Adipose tissue (tissue), 3 donors: ENCODE results near the gene ARCN1. TPM values are rescaled to one million over a fixed set of nuclear protein-coding genes. Genes with fewer than 3 reads are reported as not detected.

Source experiments
- H3K27ac ChIP-seq: one replicate; pipeline ENCODE4 v1.5.1; 2013; ENCODE audit warnings: low read depth, low read length
- whole genome bisulfite sequencing, 3 donors: extraction: QIAGEN DNeasy Blood & Tissue Kit; methylation state at CpG; one replicate each; pipeline ENCODE4 v1.1.7; 2013; 5-methylcytosine and 5-hydroxymethylcytosine counted together
- polyA plus RNA-seq, 3 donors: library from polyadenylated mRNA; stranded (reverse); fragments of 200-250 nt; gene quantifications; one replicate each; pipeline ENCODE4 v1.2.3, GENCODE V29; 2013
- donor health status: healthy with polysubstance abuse.
- donor health status: Bipolar disorder and iron deficiency.
- donor health status: healthy.

The ARCN1 gene
- 10 to 100 TPM; 73.5 to 82.1 (median 73.9) TPM for polyA plus RNA-seq

DNA sequence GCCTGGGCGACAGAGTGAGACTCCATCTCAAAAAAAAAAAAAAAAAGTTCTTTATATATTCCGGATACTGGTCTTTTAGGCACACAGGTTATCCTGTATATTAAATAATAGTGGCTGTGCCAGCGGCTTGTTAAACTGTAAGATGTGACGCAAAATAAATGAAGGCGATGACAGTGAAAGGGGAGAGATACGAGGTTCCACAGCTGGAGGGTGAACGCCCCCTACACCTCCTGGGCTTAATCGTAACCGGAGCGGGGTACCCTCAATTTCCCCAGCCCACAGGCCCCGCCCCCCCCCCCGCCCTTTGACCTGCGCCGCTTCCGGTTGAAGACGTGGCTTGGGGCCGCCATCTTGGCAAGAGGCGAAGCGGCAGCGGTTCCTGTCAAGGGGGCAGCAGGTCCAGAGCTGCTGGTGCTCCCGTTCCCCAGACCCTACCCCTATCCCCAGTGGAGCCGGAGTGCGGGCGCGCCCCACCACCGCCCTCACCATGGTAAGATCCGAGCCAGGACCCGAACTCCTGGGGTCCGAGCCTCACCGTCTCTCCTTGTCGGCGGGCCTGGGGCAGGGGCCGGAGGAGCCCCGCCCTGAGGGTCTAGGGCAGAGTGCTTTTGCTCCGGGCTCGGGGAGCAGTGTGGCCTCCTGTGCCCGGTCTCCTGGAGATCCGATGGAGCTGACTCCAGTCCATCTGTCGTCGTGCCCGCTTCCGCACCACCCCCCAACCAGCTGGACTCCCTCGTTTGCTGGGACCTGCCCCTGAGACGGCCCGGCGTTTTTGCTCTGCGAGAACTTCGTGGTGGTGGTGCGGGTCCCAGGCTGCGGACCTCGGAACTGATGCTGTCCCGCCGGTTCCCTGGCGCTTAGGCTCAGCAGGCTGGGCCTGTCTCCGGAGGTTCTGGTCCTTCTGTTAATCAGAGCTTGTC, at the start of gene ARCN1:
Gene ARCN1, plus strand, starts transcription at position 349 of the 920 bp plus-strand sequence. Its CDS starts 139 bp downstream, at position 488.
- WGBS, 3 donors = 0 to 1% (median 0%) methylated on average over 50 to 55 of the region's 55 CpGs
- H3K27ac ChIP-seq = peak within 1 kb of the TSS; percentile 97

DNA sequence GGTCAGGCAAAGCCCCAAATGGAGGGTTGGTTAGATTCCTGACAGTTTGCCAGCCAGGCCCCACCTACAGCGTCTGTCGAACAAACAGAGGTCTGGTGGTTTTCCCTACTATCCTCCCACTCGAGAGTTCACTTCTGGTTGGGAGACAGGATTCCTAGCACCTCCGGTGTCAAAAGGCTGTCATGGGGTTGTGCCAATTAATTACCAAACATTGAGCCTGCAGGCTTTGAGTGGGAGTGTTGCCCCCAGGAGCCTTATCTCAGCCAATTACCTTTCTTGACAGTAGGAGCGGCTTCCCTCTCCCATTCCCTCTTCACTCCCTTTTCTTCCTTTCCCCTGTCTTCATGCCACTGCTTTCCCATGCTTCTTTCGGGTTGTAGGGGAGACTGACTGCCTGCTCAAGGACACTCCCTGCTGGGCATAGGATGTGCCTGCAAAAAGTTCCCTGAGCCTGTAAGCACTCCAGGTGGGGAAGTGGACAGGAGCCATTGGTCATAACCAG, 49.6 kb upstream of the ARCN1 start:
- H3K27ac ChIP-seq = no peak overlapping the region
- 41 to 47% (median 45%) methylated on average over 6 of the region's 6 CpGs for WGBS, 3 donors

DNA sequence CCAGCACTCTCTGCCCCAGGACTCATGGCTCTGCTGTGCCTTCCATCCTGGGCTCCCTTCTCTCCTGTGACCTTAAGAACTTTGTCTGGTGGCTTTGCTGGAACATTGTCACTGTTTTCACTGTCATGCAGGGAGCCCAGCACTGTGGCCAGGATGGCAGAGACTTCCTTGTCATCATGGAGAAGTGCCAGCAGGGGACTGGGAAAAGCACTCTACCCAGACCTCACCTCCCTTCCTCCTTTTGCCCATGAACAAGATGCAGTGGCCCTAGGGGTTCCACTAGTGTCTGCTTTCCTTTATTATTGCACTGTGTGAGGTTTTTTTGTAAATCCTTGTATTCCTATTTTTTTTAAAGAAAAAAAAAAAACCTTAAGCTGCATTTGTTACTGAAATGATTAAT, 47.9 kb upstream of the ARCN1 start:
- H3K27ac ChIP-seq = no peak overlapping the region

DNA sequence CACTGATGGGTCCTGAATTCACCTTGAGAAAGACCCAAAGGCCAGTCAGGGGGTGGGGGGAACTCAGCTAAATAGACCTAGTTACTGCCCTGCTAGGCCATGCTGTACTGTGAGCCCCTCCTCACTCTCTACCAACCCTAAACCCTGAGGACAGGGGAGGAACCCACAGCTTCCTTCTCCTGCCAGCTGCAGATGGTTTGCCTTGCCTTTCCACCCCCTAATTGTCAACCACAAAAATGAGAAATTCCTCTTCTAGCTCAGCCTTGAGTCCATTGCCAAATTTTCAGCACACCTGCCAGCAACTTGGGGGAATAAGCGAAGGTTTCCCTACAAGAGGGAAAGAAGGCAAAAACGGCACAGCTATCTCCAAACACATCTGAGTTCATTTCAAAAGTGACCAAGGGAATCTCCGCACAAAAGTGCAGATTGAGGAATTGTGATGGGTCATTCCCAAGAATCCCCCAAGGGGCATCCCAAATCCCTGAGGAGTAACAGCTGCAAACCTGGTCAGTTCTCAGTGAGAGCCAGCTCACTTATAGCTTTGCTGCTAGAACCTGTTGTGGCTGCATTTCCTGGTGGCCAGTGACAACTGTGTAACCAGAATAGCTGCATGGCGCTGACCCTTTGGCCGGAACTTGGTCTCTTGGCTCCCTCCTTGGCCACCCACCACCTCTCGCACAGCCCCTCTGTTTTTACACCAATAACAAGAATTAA, 47.3 kb upstream of the ARCN1 start:
- 71 to 90% (median 72%) methylated on average over 6 of the region's 6 CpGs for WGBS, 3 donors
- H3K27ac ChIP-seq = no peak overlapping the region

DNA sequence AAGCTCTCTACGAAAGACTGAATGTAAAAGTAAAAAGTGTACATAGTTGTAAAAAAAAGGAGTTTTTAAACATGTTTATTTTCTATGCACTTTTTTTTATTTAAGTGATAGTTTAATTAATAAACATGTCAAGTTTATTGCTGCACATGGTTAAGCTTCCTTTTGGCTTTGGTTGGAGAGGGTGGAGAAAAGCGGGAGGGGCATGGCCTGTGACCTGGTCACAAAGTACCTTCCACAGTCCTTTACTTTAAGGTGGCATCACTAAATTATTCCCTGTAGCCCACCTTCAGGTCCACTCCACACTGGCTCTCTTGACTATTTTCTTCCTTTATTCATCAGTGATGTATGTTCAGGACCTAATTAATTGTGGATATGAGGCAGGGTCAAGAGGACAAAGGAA, 45.5 kb upstream of the ARCN1 start:
- H3K27ac ChIP-seq = no peak overlapping the region
- WGBS, 3 donors = 82 to 86% (median 84%) methylated on average over 2 of the region's 2 CpGs

DNA sequence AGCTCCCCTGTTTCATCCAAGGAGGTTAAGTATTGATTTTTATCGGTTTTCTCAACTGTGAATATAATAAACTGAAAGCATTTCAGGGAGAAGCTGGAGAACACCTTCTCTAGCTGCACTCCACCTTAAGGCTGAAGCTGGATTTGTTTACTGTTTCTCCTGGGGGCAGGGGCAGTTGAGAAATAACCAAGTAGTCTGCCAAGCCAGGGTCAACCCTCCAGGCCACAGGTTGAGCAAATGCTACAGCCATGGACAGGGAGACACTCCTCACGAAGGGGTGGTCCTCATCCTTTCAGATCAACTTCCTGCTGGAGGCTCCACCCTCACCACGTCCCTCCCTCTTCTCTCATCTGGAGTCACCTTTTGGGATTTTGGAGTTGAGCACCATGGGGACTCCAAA, 45.1 kb upstream of the ARCN1 start, which contains the start of gene TTC36:
Gene TTC36, plus strand, starts transcription at position 366 of the 400 bp plus-strand sequence. Its CDS starts 21 bp downstream, at position 387.
- no peak within 1 kb of the TSS for H3K27ac ChIP-seq
- 48 to 53% (median 53%) methylated on average over 3 of the region's 3 CpGs for WGBS, 3 donors

DNA sequence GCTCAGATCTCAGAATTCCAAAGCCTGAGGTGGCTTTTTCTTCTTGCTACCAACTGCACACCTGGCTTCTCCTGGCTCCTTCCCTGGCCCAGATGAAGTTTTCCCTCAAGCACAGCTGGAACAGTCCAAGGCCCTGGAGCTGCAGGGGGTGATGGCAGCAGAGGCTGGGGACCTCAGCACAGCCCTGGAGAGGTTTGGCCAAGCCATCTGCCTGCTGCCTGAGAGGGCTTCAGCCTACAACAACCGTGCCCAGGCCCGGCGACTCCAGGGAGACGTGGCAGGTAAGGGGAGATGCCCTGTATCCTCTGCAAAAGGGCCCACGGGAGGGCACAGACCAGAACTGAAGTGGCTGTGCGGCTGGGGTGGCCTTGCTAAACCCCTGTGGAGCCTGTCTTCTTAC, 43.7 kb upstream of the ARCN1 start:
- WGBS, 3 donors = 79 to 91% (median 89%) methylated on average over 6 of the region's 6 CpGs
- H3K27ac ChIP-seq = no peak overlapping the region

DNA sequence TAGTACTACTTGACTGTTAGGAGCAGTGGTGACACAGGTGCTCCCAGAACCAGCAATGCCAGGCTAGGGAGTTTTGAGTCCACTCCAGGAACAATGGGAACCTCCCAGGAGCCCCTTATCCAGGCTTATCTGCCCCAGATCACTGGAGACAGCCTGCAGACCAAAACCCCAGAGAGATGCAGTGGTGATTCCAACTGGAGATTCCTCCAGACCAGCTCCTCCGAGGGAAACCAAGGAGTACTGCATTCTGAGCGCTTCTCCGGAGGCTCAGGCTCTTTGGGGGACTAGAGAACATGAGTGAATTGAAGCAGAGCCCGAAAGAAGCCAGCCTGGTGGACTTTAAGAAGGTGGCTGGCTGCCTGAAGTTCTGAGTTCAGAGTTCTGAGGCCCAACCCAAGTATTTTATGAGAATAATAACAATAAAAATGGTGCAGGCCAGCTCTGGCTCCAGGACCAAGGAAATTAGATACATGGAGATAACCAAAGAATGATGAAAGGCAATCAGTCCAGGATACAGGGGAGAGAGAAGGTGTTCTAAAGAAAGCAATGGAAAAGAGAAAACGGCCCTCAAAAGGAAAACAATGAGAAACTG, 42.5 kb upstream of the ARCN1 start:
- H3K27ac ChIP-seq = no peak overlapping the region
- 58 to 80% (median 76%) methylated on average over 5 of the region's 5 CpGs for WGBS, 3 donors

DNA sequence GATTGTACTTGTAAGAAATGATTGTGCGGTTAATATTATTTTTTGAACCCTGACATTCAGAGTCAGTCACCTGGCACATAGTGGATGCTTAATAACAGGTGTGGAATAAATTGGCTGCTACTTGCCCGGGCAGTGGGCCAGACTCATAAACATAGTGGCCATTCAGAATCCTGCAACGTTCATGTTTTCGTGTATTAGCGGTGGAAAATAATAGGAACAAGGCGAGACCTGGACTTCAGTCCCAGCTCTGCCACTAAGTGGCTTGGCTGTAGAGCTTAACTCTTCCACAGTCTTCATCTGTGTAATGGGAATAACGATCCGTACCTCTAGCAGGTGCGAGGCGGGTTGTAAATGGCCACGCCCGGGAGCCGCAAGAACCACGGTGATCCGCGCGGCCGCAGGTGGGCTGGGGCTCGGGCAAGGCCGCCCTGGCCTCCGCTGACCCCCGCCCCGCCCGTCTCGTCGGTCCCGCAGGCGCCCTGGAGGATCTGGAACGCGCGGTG, 42.0 kb upstream of the ARCN1 start:
- H3K27ac ChIP-seq = no peak overlapping the region
- 2 to 5% (median 3%) methylated on average over 23 to 31 of the region's 31 CpGs for WGBS, 3 donors

DNA sequence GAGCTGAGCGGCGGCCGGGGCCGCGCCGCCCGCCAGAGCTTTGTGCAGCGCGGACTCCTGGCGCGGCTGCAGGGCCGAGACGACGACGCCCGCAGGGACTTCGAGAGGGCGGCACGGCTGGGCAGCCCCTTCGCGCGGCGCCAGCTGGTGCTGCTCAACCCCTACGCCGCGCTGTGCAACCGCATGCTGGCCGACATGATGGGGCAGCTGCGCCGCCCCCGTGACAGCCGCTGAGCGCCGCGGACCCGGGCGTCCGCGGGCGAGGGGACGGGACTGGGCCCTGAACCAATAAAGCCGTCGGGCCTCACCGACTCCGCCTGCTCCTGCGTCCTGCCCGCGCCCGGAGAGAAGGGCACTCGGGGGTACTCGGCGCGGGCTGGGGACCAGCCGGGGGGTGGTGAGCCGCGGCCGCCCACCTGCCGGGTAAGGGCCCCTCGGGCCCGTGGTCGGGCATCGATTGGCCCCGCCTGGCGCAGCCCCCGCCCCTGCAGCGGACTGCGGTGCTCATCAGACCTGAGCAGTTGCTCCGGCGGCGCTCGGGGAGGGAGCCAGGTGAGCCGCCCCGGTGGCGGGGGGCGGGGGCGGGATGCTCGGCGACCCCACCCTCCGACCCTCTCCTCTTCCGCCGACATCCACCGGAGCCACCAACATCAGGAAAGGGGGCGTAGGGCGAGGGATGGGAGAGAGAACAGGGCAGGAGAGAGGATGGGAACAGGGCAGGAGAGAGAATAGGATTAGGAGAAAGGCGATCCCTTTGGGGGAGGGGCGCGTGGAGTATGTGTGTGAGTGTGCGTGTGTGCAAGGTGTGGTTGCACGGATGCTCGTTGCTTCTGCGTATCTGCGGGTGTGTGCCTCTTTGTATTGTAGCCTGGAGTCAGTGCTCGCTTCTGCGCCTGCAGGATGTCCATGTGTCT, 41.3 kb upstream of the ARCN1 start, which contains the start of gene TMEM25:
Gene TMEM25, plus strand, starts transcription at position 510 of the 914 bp plus-strand sequence. CDS start 610 bp downstream, outside the sequence.
- 1 to 2% (median 1%) methylated on average over 67 to 94 of the region's 94 CpGs for WGBS, 3 donors
- H3K27ac ChIP-seq = no peak within 1 kb of the TSS

DNA sequence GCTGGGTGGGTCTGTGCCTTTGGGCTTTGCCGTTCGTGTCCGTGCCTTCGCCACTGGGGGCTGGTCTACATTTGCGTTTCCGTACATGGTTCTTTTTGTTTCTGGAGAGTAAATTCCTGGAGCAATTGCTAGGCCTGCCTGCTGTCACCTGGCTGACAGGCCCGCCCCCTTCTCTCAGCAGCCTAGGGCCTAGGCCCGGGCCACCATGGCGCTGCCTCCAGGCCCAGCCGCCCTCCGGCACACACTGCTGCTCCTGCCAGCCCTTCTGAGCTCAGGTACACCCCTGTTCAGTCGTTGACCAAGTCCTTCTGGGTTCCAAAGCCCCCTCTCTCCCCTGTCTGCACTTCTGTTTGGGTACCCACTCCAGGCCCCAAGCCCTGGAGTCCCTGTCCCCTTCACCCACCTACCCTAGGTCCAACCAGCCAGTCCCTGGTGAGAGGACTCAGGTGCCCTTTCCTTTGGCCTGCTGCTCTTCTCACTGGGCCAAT, 40.6 kb upstream of the ARCN1 start:
- WGBS, 3 donors = 12 to 30% (median 26%) methylated on average over 12 of the region's 12 CpGs
- H3K27ac ChIP-seq = no peak overlapping the region

DNA sequence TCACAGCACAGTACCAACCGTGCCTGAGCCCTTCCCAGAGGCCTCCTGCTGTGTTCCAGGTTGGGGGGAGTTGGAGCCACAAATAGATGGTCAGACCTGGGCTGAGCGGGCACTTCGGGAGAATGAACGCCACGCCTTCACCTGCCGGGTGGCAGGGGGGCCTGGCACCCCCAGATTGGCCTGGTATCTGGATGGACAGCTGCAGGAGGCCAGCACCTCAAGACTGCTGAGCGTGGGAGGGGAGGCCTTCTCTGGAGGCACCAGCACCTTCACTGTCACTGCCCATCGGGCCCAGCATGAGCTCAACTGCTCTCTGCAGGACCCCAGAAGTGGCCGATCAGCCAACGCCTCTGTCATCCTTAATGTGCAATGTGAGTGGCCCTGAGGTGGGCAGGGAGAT, 40.1 kb upstream of the ARCN1 start:
- H3K27ac ChIP-seq = no peak overlapping the region
- WGBS, 3 donors = 74 to 94% (median 89%) methylated on average over 10 of the region's 10 CpGs

DNA sequence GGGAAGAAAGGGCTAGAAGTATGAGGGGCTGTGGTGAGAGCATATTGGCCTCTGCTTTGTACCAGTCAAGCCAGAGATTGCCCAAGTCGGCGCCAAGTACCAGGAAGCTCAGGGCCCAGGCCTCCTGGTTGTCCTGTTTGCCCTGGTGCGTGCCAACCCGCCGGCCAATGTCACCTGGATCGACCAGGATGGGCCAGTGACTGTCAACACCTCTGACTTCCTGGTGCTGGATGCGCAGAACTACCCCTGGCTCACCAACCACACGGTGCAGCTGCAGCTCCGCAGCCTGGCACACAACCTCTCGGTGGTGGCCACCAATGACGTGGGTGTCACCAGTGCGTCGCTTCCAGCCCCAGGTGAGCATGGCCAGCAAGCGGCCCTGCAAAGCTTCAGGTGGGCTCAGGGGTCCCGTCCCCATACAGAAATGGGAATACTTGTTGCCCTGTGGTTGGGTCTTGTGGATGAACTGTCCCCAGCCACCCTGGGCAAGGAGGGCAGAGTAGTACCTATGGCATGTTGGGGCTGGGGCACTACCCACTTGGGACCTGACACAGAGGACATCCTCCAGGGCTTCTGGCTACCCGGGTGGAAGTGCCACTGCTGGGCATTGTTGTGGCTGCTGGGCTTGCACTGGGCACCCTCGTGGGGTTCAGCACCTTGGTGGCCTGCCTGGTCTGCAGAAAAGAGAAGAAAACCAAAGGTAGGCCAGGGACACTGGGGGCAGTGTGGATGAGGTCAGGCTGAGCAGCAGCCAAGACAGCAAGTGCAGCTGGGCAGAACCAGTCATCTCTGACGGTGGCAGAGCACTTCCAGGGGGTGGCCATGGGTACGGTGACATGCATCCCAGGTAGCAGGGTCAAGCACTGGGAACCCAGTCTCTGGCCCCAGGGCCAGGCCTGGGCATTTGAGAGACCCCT, 39.1 kb upstream of the ARCN1 start:
- WGBS, 3 donors = 91 to 96% (median 93%) methylated on average over 18 to 19 of the region's 19 CpGs
- H3K27ac ChIP-seq = no peak overlapping the region

DNA sequence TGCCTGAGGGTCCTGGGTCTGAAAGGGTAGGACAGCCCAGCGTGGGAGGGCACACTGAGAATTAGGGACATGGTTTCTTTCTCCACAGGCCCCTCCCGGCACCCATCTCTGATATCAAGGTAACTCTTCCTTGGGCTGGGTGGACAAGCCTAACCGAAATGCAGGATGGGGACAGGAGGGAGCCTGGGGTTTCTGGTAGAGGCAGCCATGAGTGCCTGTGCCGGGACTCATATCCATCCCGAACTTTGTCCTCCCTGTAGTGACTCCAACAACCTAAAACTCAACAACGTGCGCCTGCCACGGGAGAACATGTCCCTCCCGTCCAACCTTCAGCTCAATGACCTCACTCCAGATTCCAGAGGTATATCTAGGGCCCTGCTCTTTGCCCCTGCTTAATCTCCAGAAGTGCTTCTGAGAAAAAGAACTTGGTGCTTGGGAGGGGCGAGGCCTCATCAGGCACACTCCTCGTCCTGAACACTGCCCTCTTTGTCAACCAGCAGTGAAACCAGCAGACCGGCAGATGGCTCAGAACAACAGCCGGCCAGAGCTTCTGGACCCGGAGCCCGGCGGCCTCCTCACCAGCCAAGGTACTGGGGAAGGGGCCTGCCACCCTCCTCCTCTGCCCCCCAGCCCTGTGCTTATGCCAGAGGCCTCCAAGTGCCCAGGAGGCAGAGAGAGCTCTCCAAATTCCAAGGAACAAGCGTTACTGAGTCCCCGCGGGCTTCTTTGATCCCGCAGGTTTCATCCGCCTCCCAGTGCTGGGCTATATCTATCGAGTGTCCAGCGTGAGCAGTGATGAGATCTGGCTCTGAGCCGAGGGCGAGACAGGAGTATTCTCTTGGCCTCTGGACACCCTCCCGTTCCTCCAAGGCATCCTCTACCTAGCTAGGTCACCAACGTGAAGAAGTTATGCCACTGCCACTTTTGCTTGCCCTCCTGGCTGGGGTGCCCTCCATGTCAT, 38.2 kb upstream of the ARCN1 start:
- 75 to 84% (median 82%) methylated on average over 27 of the region's 27 CpGs for WGBS, 3 donors
- H3K27ac ChIP-seq = no peak overlapping the region

DNA sequence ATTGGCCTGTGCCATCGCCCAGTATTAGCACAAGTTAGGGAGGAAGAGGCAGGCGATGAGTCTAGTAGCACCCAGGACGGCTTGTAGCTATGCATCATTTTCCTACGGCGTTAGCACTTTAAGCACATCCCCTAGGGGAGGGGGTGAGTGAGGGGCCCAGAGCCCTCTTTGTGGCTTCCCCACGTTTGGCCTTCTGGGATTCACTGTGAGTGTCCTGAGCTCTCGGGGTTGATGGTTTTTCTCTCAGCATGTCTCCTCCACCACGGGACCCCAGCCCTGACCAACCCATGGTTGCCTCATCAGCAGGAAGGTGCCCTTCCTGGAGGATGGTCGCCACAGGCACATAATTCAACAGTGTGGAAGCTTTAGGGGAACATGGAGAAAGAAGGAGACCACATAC, 36.9 kb upstream of the ARCN1 start:
- 72 to 80% (median 76%) methylated on average over 9 of the region's 9 CpGs for WGBS, 3 donors
- no peak overlapping the region for H3K27ac ChIP-seq
